Uterine smooth muscle cell (primary cell): ENCODE data around the gene ZNF81. TPM values are rescaled to one million over a fixed set of nuclear protein-coding genes. Genes with fewer than 3 reads are reported as not detected.

ENCODE experiments used
- total RNA-seq: library from RNA; depleted of rRNA; stranded (reverse); fragments of >200 nt; gene quantifications from 2 replicates; pipeline ENCODE4 v1.2.3, GENCODE V29; 2014

Gene ZNF81
- total RNA-seq = 5.3 and 6.2 TPM in 2 replicates

GRCh38 chrX:47836164-47837072, at the start of gene ZNF81:
Gene ZNF81 (plus strand): TSS chrX:47836902. CDS start chrX:47846268, 9,366 bp downstream.

Other genes with a start within 250 kb of the ZNF81 start
- 0.22 and 0.25 TPM in 2 replicates for gene SYN1, start 217.0 kb upstream of the ZNF81 start, total RNA-seq
- gene CFP, start 207.0 kb upstream of the ZNF81 start, total RNA-seq = 0.12 and 0.55 TPM in 2 replicates
- gene ELK1, start 186.3 kb upstream of the ZNF81 start, total RNA-seq = 20.4 and 23.6 TPM in 2 replicates
- 94.1 and 108 TPM in 2 replicates for gene UXT, start 177.7 kb upstream of the ZNF81 start, total RNA-seq
- 3.3 and 4.4 TPM in 2 replicates for gene ZNF182, start 167.1 kb downstream of the ZNF81 start, total RNA-seq
- not detected in 2 replicates for gene SPACA5, start 170.1 kb downstream of the ZNF81 start, total RNA-seq
- gene ZNF630, start 234.7 kb downstream of the ZNF81 start, total RNA-seq = 1.00 and 1.5 TPM in 2 replicates